GM15510 (cell line): Measurements from ENCODE around the gene RBP4.

ENCODE experiments used
- POLR2A ChIP-seq: IDR thresholded peaks from 3 replicates; pipeline ENCODE4 v1.6.1; 2011; ENCODE audit warnings: borderline replicate concordance; ENCODE audit not compliant: insufficient read length; ENCODE audit errors: extremely low read depth

RBP4 gene

DNA sequence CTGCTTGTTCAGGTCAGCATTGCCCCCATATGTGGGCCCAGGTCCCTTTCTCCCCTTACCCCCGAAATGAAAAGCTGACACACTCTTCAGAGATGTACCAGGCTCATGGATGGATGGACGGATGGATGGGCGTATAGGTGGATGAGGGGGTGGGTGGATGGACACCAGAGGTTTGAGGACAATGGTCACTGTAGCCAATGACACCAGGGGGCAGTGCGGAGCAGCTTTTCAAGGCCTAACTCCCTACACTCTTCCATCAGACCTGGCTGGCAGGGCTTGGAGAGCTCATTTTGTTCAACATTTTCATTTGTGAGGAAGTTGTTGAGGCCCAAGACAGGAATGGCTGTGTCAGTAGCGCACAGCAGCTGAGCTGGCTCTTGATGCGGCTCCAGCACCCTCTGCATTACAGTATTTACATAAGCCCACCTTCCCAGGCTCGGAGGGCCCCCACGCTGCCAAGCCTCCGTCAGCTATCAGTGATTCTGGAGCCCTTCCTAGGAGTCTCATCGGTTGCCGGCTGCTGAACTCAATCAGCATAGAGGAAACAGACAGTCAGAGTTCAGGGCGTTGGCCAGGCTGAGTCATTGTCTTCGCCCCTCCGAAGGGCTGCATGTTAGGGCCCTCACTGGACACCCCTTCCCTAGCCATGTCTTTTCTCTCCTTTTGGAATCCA lies 46.1 kb downstream of the RBP4 start:
- TF ChIP-seq POLR2A = no peak

DNA sequence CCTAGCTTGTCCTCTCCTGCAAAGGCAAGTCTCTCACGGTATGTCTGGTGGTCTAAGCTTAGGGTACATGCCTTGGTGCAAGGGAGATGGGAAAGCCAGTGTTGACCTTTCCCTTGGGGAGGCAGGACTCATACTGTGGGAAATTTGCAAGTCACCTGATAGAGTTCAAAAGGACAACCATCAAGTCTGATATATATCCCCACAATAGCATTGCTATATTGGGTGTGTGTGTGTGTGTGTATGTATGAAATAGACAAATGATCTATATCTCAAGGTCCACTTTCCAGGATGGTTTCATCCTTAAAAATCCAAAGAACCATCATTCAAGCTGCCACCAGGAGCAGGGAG lies 46.7 kb downstream of the RBP4 start:
- TF ChIP-seq POLR2A = no peak

DNA sequence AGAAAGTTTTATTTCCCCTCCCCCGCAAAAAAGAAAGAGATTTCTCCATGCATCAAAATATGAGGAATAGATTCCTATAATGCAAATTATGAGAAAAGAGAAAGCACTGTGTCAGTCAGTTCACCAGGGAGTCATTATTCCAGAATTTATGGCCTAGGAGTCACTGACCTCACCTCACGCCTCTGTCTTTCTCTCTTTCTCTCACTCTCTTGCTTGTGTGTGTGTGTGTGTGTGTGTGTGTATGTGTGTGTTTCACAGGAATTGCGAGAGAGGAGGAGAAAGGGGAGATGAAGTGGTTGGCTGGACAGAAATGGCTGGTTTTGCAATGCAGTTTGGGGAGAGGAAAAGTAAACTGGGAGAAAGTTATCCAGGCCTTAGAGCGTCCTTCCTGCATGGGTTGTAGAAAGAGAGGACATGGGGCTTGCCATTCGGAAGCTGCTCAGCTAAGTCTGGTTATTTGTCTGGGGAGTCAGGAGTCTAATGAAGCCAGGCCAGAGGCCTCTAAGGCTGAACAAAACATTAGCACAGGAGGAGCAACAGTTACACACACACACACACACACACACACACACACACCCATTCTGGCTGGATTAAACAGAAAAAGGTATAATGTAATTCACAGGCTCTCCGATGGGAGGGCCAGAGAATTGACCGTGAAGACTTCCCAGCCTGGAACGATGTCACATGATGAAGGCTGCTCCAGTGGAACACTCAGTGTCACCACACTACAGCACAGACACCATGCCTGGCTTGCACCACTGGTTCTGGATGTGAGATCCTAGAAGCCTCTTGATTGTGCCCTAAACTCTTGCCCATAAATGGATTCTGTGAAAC lies 47.3 kb downstream of the RBP4 start:
- TF ChIP-seq POLR2A = no peak

DNA sequence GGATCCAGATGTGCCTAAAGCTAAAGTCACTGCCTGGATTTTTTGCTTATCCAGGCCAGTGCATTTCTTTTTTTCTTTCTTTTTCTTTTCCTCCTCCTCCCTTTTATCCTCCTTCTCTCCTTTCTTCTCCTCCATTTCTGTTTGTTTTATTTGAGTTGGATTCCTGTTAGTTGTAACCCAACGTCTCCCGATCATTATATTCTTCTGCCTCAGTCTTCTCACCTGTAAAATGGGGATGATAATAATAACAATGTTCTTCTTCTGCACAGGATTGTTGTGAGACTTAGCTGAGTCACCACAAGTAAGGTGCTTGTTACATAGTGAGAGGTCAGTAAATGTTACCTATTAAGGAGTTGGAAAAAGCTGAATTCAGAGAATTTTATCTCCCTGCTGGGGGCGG lies 48.3 kb downstream of the RBP4 start:
- TF ChIP-seq POLR2A = no peak

DNA sequence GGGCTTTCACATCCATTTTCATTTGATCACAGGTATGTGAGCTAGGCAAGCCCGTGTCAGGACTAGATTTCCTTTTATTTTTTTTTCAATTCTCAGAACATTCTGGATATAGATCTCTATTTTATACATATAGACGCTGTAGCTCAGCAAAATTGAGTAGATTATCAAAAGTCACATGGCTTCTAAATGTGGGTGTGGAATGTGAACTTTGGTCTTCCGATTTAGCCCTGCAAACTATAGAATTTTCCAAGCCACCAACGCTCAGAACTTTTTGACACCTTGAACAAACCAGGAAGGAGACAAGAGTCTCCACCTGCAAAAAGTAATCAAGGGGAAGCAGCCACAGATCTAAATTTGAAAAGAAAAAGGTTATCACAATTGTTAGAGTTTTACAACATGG lies 50.4 kb downstream of the RBP4 start:
- no peak for TF ChIP-seq POLR2A

DNA sequence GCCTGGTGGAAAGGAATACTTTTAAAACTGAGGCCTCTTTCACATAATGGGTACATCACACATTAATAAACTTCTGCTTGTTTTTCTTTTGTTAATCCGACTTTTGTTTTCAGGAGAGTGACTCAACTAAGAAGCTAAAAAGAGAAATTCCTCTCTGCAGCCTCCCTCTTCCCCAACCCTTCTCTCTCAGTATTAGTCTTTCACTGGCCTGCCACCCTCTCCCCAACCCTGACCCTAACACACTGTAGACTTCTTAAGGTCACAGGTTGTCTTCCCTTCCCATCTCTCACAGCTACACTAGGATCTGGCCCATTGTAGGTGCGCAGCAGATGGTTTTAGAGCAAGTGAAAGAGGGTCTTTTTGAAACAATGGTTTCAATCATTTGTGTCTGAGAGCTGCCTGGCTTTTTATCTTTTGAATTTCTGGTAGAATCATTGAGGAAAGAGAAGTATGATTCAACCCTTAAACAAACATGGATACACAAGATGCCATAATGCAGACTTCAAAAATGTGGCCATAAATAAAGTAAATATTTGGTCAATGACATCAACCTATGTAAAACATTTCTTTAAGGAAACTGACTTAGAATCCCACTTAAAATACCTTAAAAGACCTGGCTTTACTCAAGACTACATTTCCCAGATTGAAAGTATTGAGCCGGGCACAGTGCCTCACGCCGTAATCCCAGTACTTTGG lies 52.5 kb downstream of the RBP4 start:
- TF ChIP-seq POLR2A = no peak

DNA sequence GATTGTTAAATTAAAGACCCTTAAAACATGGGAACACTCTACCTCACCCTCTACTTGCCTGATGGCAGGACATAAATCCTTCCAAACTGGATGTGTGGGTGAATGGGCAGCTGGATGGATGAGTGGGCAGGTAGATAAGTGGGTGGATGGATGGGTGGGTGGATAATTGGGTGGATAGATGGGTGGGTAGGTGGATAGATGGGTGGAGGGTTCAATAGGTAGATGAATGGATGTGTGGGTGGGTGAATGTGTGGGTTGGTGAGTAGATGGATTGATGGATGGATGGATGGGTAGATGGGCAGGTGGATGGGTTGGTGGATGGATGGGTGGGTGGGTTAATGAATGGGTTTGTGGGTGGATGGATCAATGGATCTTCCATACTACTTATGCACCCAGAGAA lies 53.5 kb downstream of the RBP4 start:
- TF ChIP-seq POLR2A = no peak

DNA sequence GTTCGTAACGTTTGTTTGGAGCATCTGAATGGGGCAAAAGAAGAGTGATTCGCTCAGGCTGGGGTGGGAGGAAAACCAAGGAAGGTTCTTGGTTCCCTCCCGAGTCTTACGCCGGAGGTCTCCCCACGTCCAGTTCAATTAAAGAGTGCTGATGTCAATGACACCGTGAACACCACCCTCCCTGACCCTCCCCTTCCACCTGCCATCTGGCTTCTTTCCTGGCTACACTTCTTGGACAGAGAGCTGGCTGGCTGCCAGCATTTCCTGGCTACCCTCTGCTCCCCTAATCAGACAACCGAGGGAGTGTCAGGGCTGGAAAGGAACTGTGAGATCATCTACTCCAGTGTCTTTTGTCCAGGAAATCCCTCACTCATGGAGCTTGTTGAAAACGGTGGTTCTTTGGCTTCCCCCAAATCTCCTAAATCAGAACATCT lies 58.7 kb downstream of the RBP4 start:
- no peak for TF ChIP-seq POLR2A
